GM12873 (cell line): ENCODE results near the gene CHRM2.

Experiments used
- TF ChIP-seq, protein P1 (sequence below): IDR thresholded peaks from 2 replicates; pipeline ENCODE4 v1.5.1; 2012; ENCODE audit warnings: low read depth, mild to moderate bottlenecking, moderate library complexity, low read length, control low read depth; ENCODE audit not compliant: insufficient read depth; ENCODE audit errors: missing control alignments

CHRM2 gene

DNA sequence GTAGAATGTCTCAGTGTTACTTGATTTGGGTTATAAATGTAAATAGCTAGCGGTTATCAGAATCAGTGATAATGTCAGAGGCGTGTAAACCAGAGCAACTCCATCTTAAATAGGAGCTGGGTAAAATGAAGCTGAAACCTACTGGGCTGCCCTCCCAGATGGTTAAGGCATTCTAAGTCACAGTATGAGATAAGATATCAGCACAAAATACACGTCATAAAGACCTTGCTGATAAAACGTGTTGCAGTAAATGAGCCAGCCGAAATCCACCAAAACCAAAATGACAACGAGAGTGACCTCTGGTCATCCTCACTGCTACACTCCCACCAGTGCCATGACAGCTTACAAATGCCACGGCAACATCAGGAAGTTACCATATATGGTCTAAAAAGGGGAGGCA lies 172.3 kb downstream of the CHRM2 start:
- TF ChIP-seq, protein P1, sequence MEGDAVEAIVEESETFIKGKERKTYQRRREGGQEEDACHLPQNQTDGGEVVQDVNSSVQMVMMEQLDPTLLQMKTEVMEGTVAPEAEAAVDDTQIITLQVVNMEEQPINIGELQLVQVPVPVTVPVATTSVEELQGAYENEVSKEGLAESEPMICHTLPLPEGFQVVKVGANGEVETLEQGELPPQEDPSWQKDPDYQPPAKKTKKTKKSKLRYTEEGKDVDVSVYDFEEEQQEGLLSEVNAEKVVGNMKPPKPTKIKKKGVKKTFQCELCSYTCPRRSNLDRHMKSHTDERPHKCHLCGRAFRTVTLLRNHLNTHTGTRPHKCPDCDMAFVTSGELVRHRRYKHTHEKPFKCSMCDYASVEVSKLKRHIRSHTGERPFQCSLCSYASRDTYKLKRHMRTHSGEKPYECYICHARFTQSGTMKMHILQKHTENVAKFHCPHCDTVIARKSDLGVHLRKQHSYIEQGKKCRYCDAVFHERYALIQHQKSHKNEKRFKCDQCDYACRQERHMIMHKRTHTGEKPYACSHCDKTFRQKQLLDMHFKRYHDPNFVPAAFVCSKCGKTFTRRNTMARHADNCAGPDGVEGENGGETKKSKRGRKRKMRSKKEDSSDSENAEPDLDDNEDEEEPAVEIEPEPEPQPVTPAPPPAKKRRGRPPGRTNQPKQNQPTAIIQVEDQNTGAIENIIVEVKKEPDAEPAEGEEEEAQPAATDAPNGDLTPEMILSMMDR = no peak

DNA sequence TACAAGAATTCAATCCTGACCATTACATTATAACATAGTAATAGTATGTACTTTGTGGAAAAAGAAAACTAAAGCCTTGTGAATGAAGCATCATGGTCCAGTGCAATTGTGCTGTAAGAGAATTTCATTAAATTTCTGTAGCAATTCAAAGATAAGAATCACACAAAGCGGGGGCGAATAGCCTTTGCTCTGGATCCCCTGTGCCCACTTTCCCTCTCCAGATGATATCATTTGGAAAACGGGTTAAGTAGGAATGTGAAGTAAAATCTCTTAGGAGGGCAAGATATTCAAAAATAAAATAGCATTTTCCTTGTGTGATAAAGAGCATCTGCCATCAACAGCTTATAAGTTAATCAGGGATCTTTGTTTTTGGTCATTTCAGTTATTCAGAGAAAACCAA lies 177.1 kb downstream of the CHRM2 start:
- TF ChIP-seq, protein P1 = no peak

DNA sequence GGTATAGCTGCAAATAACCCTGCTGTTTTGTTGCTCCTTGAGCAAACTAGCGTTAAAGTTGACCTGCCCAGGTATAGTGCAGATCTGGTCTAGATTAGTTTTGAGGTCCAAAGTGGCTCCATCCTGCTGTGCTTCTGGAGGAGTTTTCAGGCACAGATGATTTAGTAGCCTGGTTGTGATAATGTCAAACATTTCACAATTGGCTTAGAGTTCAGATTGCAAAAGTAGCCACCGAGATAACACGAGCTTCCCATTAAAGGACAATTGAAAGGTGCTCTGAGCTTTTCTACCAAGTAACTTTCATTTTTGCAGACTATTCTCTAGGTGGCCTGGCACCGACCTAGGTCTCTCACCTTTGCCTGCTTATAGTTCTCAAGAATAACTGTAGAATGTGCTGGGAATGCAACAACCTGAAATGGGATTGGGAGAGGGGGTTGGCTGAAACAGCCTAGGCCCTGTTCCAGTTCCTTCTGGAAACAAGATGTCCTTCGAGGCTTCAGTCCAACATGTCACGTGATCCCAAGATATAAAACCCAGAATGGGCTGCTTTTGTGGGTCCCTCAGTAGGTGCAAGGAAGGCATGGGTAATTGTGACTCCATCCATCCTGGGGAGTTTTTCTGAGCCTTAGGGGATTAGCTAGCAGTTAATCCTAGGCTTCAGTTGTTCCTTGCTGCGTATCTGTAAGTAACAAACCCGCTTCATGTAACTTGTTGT lies 201.0 kb downstream of the CHRM2 start:
- TF ChIP-seq, protein P1 = no peak
